Right renal cortex interstitium (tissue), 3 donors: Measurements from ENCODE around the gene SLC2A9. TPM values are rescaled to one million over a fixed set of nuclear protein-coding genes. Genes with fewer than 3 reads are reported as not detected.

Experiments used
- DNase-seq, 3 donors: peaks; one replicate each; pipeline ENCODE4 v3.0.0-alpha.2; 2013; ENCODE audit warnings: low read depth in 3 of 3, low spot score in 2 of 3
- polyA plus RNA-seq, 3 donors: library from polyadenylated mRNA; unstranded; fragments of 120-200 nt; gene quantifications; one replicate each; pipeline ENCODE4 v1.2.1, GENCODE V29; 2013; ENCODE audit not compliant: insufficient read length in 3 of 3

SLC2A9 gene
- polyA plus RNA-seq, 3 donors, result 8.4 to 11.3 (median 9.0) TPM

DNA sequence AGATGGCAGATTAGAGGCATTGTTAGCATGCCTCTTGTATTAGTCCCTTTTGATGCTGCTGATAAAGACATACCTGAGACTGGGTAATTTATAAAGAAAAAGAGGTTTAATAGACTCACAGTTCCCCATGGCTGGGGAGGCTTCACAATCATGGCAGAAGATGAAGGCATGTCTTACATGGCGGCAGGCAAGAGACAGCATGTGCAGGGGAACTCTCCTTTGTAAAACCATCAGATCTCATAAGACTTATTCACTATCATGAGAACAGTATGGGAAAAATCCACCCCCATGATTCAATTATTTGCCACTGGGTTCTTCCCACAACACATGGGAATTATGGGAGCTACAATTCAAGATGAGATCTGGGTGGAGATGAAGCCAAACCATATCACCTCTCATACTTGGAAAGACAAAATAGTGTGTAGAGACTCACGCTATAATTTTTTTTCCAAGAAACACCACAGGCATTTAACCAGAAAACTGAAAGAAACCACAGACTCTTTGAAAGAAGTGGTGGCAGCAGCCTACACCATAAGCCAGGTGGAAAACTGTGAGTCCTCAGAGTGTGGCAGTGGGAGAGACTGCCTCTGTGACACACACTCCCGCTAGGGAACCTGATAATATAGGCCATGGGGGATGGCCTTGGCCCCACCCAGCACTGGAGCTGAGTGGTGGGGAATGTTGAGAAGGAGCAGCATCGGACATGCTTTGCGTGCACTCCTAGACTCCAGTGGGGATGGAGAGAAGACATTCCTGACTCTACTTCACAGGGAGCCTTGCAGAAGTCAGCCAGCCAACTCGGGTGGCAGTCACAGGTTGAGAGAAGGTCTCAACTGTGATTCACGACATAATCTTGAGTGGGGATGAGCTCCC, 51.5 kb downstream of the SLC2A9 start:
- DNase-seq, result no peak

GRCh38 chr4:9968472-9968871, 52.8 kb downstream of the SLC2A9 start:
- no peak for DNase-seq

GRCh38 chr4:9964879-9965278, 56.4 kb downstream of the SLC2A9 start:
- no peak for DNase-seq

DNA sequence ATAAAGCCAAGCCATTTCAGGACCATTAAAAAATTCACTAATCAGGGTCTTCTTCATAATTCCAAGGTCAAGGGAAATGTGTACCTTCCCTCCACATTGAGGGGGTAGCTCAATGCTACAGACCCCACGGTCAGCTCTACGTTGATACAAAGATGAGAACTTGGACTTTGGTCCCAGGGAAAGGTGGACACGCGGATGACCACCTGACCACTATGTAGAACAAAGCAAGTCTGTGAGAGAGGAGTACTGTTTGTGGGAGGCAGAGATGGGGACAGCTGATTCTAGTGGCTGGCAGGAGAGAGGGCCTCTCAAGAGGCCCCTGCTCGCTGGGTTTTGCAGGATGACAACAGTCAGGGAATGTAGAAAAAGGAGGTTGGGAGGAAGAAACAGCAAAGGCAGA, 58.0 kb downstream of the SLC2A9 start:
- no peak for DNase-seq

DNA sequence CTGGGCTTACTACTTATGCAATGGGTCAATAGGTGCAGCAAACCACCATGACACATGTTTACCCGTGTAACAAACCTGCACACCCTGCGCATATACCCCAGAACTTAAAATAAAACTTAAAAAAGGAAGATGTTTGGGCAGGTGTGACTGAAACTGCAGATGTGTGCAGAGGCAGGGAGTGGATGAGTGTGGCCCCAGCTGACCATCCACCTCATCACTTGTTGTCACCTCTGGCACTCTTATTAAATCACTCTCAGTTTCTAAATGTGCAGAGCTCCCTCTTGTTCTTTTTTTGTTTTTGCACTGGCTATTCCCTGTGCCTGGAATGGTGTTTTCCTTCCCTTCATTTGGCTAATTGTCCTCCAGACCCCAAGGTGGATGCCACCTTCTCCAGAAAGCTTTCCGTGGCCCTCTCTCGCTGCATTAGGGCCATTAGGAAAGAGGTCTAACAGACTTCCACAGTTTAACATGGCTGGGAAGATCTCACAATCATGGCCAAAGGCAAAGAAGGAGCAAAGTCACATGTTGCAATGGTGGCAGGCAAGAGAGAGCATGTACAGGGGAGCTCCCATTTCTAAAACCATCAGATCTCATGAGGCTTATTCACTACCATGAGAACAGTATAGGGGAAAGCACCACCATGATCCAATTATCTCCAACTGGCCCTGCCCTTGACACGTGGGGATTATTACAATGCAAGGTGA, 58.5 kb downstream of the SLC2A9 start:
- DNase-seq, result no peak

DNA sequence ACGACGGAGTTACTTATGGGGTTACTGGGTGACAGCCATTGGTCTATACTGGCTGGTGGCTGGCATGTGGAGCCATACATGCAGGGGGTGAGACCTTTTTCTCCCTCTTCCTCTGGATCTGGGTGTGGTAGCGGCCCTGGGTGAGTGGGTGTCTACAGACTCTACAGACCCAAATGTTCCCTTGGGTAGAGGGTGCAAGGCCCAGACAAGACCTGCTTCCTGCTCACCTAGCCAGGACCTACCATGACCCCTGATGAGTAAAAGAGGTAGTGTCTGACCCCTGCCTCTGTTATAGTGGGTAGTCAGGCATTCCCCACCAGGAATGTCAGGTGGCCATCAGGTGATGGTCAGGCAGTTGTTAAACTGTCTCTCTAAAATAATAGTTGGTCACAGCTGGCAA, 66.8 kb downstream of the SLC2A9 start:
- no peak for DNase-seq

GRCh38 chr4:9953089-9953488, 68.2 kb downstream of the SLC2A9 start:
- no peak for DNase-seq

- no peak for DNase-seq
These were observed 68.8 kb downstream of the SLC2A9 start for GRCh38 chr4:9952415-9952950.

DNA sequence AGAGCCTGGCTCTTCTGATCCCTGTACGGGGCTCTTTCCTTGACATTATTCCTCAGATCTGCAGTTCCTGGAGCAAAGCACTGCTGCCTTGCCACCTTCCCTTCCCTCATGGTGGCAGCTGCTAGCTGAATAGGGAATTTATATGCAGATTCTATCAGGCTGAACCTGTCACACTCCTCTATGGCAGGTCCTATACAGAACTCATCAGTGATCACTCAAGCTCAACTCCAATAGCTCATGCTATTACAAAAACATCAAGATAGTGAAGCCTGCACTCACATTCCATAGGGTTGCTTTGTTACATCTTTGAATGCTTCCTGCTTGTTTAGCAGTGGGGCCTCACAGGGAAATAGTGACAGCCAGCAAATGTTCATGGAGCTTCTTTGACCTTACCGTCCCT, 71.7 kb downstream of the SLC2A9 start:
- no peak for DNase-seq

DNA sequence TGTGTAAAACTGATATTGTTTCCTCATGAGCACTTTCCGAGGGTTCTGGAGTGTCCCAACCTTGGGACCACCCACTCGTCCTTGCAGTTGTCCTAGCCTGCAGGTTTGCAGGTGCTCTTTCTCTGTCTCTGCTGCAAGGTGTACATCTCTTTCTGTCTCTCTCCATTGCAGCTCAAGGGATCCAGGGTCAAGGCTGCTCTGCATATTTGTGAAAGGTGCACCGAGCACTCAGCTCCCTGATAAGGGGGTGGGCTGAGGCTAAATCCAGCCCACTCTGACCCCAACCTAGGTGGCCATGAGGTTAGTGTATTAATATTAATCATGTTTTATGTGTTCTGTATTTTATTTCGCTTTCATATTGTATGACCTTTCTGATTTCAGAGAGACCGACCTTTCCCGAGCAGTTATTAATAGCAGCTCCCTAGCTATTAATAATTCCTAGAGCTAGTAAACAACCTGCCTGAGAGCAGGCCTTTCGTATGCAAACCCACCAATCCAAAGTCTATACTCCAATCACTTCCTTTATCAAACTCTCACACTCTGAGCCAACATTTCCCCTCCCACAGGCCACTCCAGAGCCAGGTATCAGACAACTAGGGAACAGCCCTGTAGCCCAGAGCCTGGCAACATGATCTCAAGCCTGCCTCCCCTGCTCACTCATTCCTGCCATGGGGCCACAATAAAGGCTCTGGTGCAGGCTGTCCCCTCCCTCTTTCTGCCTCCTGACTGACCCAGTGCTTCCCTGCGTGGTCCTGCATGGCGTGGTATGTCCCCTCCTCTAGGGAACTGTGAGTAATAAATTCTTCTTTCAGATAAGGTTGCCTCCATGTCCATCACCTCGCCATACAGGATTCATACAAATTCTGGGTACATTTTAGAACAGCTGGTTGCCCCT, 73.9 kb downstream of the SLC2A9 start:
- DNase-seq, result no peak

GRCh38 chr4:9946170-9946569, 75.1 kb downstream of the SLC2A9 start:
- DNase-seq, result no peak

GRCh38 chr4:9944431-9945425, 76.6 kb downstream of the SLC2A9 start:
- no peak for DNase-seq

DNA sequence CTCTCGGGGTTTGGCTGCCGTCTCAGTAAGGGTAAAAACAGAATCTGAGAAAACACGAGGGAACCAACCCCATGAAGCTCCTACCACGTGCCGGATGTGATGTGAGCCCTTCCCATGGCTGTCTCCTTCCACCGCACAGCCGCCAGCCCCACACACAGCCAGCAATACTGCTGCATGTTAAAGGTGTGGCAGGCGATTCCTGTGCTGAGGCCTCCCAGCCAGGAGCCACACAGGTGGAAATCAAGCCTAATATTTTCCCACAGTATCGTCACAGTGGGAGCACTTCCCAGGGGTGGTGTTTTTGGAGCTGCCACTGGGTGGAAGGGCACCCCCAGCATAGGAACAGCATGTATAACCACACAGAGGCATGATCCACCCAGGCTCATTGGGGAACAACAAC, 77.5 kb downstream of the SLC2A9 start:
- no peak for DNase-seq

DNA sequence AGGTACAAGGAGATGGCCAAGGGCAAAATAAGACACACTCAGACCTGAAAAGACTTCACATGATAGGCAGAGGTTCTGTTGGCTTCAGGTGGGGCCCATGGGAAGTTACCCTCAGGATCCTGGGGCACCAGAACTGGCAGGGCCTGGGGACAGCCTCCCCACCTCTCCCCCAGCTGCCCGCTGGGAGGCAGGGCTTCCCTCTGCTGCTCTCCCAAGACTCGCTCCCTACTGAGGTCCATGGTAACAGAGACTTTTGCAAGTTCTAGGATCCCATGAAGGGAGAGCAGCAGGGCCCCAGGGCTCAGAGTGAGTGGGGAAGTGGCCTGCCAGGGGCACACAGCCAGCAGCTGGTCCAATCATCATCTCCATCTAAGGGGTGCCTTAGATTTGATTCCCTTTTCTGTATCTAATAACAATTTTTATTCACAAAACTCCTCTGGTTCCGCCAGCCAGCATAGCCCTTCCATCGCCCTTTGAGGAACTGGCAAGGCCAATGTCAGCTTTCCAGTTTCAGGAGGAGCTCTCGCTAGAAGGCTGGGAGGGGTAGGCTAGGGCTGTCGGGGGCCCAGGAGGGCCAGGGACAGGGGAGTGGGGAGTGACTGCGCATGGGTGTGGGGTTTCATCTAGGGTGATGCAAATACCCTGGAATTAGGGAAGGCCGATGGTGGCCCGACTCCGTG, 78.2 kb downstream of the SLC2A9 start:
- DNase-seq, result no peak

DNA sequence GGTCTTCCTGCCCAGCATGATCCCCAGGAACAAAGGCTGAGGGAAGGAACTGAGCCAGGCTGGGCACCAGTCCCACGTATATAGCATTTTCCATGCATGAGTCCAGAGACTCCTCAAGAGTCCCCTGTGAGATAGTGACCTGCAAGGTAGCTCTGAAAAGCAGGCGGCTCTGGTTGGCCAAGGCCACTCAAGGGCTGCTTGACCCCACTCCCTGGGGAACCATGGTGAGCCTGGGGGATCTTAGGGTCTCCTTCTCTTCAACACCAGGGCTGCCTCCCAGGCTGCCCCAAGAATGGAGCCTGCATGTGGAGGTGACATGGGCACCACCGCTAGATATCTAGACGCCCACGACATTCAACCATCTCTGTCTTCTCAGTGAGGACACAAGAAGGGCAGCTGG, 79.2 kb downstream of the SLC2A9 start:
- DNase-seq, result no peak

GRCh38 chr4:9940041-9940440, 81.3 kb downstream of the SLC2A9 start:
- DNase-seq, result no peak

DNA sequence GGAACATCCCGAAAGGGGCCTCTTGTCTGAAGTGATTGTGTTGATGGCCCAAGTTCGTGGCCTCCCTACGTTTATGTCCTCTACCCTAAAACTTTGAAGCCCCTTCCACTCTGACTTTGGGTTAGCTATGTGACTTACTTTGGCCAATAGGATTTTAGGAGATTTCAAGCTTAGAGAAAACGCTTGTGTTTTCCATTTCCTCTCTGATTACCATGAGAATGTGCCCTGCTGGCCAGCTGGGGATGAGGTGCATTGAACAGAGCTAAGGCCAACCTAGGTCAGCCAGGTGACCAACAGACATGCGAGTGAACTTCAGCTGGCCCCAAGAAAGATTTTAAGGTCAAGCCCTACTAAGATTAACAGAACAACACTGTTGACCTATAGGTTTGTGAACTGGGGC, 82.4 kb downstream of the SLC2A9 start:
- no peak for DNase-seq

- DNase-seq, result no peak
These were observed 84.2 kb downstream of the SLC2A9 start for GRCh38 chr4:9937078-9937477.

DNA sequence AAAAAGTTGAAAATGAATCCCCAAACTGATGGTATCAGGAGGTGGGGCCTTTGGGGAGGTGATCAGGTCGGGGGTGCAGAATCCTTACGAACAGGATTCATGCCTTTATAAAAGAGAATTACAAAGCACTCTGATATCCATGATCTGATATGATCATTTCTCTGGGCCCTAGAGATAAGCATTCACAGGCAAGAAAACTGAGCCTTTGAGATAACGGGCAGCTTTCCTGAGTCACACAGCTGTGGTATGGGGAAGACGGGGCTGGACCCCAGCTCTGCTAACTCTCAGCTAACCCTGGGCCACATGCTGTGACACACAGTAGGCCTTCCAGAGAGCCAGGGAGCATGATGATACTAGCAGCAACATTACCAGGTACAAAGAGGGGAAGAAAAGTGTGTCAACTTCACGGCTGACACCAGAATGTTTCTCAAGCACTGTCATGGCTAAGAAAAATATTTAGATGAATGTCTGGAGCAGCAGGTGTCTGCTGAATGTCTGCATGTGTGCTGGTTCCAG, 85.1 kb downstream of the SLC2A9 start:
- no peak for DNase-seq
